NCI-H2107 treated with DMSO at 0.1 percent for 48 hours (cell line): ENCODE data around the gene SZRD1.

Source experiments
- DNase-seq: peaks from one replicate; lab custom pipeline; 2025; ENCODE audit not compliant: unreplicated experiment; lab: John Stamatoyannopoulos, UW

Gene SZRD1

DNA sequence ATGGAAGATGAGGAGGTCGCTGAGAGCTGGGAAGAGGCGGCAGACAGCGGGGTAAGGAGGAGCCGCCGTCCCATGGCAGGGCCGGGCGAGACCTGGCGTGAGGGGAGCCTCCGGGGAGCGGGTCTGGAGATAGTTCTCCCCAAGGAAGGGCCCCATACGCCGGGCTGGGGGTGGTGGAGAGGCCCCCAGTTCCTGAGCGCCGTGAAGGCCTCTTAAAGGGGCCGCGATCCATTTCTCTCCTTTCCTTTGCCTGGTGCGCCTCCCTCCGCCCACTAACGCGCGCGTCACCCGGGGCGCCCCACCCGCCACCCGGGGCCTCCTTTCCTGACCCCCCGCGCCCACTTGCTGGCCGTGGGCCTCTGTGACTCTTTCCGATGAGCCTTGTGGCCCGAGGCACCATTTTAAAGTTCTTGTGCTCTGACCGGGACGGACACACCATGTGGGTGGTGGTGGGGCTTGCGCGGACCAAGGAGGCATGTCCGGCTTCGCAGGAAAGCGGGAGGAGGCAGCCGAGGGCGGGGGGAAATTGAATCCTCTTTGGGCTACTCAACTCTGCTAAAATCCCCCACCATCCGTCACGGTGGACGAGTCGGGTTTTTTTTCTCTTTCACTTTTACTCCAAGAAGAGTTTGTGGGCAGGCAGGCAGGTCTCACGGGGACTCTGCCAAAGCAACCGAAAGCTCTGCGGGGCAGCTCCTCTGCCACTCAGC, 371 bp downstream of the SZRD1 start:
- peak; percentile 61 for DNase-seq

DNA sequence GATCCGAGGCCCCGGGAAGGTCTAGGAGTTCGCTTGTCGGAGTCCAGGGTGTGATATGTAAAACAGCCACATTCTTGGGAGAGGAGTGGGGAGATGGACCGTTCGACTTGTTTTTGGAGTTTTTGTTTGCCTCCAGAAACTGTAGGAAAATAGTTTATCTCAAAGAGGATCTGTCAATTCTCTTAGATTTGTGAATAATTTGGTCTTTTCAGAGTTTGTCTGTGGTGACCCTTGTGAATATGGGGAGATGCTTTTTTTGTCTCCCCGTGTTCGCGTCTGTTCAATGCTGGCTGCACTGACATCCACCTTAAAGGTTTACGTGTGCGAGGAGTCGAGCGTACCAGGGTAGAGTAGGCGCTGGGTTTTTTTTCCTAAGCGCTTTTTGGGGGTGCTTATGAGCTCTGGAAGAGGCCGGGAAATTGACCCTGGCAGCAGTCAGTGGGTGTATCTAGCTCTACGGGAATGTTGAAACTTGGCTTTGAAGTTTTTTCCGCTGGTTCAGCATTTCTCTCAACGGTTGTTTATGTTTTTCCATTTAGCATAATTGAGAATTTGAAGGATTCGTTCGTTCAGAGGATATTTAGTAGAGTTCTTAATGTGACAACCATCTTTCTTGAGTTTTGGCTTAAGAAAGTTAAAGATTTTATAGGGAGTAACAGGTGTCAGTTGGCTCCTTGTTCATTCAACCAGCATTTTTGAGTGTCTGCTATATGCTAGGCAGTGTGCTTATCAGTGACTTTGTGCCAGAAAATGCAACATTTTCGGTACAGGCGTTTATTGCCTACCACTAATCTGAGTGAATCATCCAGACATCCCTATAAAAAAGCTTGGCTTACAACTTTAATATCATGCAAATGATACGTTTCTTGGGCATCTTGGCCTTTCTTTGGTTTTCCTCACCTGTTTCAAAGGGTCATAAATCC, 1.2 kb downstream of the SZRD1 start:
- peak; percentile 41 for DNase-seq

DNA sequence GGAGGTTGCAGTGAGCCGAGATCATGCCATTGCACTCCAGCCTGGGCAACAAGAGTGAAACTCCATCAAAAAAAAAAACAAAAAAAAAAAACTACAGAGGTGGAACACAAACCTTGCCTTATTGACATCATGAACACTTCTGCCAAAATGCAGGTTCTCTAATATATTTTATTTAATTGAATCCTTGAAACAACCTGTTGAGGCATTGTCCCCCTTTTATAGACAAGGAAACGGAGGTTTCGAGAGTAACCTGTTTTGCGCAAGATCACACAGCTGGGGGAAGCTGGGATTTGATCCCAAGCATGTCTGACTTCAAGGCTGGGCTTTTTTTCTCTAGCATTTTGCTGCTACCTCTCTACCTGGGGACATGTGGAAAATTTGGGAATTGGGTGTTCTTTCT, 2.8 kb downstream of the SZRD1 start:
- DNase-seq = no peak

DNA sequence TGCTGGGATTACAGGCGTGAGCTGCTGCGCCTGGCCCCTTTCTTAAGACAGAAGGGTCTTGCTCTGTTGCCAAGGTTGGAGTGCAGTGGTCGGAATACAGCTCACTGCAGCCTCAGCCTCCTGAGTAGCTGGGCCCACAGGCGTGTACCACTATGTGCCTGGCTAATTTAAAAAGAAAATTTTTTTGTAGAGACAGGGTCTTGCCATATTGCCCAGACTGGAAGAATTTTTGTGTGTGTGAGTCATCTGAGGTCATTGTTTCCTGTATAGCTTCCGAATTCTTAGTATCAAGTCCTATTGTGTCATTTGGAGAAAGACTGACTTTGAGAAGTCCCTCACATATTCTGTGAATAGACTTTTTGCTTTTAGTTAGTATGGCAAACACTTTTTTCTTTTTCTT, 4.7 kb downstream of the SZRD1 start:
- no peak for DNase-seq

DNA sequence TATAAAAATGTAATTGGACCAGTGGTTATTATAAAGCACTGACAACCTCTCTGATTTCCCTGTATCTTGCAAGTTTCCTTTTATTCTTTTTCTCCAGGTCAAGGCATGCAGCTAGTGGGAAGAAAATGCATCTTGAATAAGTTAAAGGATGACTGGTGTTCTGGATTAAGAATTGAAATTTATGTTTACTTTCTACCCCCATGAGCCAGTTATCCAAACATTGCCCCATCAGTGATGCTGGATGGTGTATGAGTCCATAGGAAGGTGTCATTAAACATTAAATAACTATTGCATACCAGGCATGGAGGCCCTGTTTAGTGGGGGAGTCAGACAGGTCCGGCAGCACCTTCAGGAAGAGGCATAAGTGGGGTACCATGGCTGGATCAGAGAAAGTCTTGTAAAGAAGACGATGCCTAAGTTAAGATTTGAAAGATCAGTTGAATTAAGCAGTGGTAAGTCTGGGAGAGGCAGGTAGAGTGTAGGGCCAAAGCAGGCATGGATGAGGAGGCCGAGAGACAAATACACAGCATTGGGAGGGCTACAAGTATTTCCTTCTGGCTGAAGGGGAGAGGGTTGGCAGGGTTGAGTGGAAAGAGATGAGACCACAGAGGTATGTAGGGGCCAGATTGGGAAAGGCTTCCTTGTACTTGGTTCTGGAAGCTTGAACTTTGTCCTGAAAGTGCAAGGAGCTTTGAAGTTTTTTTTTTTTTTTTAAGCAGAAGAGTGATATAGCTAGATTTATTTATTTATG, 5.7 kb downstream of the SZRD1 start:
- DNase-seq = no peak

DNA sequence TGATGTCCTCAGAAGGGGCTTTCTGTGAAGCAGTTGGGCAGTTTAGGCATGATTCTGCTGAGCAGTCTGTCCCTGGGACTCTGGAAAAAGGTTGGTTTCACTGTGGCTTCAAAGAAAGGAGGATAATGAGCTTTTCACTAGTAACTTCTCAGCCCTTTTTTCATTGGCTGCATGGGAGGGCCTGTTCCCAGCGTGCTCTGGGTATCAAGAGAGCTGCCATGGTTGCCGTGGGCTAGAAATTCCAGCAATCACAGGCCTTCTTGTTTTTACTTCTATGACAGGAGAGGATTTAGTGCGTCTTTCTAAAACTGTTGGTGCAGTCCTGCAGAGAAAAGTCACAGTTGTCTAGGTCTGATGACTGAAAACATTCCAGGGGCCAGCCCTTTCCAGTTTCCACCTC, 7.2 kb downstream of the SZRD1 start:
- no peak for DNase-seq

DNA sequence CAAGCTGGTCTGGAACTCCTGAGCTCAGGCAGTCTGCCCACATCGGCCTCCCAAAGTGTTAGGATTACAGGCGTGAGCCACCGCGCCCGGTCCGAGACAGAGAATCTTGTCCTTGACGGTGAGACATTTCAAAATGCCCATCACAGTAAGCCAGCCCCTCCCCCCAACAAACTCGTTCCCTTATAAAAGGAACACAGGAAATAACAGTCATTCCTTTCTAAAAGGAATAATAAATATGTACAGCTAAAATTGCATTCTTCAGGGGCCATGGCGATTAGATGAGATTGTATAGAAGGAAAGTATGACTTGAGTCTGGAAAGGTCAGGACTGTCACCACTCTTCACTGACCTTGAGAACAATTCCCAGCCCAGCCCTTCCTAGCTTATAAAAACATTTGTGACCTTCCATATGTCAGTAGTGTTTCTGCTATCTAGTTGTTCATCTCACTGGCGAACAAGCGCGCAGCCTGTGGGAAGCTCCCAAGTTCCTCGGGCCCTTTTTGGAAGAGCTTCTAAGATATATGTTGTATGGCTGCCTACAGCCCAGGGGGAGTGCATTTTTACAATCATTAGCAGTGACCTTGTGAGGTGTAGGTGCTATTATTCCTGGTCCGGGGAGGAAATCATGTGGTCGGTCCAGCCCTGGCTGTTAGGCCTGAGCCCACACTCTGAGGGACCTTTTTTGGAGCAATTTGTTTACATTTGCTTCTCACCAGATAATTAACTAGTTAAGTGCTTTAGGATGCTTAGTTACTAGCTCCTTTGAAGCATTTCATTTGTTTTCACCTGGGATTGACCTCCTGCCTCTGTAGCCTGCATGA, 8.7 kb downstream of the SZRD1 start:
- DNase-seq = no peak

DNA sequence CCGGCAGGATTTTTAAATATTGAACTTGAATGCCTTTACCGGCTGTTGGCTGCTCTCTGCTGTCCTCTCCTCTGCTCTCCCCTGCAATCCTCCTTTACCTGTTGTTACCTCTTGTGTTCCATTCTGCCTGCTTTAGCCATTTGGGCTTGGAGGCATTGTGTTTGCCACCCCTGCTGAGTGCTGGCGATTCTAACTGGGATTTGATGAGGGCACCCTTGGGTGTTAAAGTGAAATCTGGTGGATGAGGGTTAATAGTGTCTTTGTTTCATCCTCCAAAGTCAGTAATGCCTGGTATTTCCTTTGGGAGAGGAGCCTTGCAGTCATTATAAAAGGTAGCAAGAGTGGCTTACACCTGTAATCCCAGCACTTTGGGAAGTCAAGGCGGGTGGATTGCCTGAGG, 9.9 kb downstream of the SZRD1 start:
- DNase-seq = no peak

DNA sequence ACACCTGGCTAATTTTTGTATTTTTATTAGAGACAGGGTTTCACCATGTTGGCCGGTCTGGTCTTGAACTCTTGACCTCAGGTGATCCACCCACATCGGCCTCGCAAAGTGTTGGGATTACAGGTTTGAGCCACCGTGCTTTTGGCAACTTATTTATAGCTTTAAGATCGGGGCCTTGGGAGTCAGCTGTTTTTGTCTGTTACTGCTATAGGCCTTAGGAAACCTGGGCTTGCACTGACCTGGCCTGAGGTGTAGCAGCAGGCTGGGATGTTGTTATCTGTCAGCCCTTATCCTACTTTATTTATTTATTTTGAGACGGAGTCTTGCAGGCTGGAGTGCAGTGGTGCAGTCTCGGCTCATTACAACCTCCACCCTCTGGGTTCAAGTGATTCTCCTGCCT, 11.4 kb downstream of the SZRD1 start:
- DNase-seq = no peak

DNA sequence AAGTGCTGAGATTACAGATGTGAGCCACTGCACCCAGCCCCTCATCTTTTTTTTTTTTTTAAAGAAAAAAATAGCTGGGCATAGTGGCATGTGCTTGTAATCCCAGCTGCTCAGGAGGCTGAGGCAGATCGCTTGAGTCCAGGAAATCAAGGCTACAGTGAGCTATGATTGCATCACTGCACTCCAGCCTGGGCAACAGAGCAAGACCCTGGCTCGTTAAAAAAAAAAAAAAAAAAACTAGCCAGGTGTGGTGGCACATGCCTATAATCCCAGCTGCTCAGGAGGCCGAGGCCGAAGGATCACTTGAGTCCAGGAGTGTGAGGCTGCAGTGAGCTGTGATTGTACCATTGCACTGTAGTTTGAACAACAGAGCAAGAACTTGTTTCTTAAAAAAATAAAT, 13.8 kb downstream of the SZRD1 start:
- no peak for DNase-seq

DNA sequence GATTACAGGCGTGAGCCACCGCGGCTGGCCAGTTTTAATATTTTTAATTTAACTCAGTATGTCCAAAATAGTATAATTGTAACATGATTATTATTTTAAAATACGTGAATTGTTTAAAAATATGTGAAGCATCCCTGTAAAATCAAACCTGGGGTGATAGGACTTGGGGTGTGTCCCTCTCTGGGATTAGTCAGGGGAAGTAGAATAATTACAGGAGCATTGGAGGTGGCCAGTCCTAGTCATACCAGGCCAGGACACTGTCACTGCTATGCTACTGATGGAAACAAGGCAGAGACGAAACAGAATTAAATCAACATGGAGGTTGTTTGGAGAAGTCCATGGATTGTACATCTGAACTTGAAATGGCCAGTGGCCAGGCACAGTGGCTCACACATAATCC, 16.8 kb downstream of the SZRD1 start:
- no peak for DNase-seq

DNA sequence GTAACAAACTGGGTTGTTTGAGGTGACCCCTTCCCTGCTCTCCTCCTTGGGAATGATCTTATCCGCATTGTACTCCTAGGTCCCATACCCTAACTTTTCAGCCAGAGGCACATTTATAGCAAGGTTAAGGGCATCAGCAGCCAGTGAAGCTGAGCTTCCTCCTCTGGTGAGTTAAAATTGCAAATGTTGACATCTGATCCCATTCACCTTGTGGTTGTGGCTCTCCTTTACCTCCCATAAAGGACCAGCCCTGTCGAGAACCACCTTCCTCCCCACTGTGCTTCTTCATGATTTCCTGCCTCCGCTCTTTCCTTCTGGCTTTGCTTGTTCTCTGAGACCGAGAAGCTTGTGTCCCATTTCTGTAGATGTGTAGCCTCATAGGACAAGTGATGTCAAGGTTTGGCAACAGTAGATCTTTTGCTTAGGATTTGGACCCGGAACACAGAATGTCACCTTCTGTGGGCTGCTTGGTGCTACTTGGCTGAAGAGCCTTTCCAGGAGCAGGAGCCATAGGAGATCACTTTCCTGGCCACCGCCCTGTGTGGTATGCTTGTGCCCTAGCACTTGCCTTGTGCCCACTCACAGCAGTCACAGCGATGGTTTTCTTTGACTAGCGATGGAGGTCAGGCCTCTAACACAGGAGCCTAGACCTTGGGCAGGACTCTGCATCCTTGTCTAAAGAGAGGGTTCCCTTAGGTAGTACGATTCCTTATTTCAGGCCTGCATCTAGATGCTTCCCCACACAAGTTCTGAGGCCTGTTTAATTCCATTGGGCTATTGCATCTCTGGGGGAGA, 18.8 kb downstream of the SZRD1 start:
- no peak for DNase-seq

DNA sequence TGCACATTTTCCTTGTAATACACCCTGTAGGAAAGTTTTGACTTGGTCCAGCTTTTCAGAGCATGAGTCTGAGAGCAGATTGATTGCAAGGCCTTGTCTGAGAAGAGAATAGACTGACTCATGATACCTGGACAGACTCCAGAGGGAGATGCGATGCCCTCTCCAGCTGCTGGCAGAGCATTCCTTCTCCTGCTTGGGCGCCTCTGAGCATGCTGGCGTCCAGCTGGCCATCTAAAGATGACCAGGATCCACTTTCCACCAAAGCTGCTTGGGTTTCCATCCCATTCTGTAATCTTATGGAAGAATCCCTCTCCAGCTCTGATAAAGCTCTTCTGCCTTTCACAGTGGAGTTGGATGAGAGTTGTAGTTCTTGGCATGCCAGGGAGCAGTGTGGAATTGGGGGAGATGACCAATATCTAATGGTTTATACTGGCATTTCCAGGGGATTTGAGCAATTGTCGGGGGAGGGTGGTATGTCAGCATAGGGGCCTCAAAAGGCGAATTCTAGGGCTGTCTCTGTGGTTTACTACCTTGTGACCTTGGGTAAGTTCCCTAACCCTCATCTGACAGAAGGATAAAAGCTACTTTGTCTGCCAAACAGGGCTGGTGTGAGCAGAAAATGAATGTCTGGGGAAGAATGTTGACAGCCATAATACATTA, 19.5 kb downstream of the SZRD1 start:
- no peak for DNase-seq

DNA sequence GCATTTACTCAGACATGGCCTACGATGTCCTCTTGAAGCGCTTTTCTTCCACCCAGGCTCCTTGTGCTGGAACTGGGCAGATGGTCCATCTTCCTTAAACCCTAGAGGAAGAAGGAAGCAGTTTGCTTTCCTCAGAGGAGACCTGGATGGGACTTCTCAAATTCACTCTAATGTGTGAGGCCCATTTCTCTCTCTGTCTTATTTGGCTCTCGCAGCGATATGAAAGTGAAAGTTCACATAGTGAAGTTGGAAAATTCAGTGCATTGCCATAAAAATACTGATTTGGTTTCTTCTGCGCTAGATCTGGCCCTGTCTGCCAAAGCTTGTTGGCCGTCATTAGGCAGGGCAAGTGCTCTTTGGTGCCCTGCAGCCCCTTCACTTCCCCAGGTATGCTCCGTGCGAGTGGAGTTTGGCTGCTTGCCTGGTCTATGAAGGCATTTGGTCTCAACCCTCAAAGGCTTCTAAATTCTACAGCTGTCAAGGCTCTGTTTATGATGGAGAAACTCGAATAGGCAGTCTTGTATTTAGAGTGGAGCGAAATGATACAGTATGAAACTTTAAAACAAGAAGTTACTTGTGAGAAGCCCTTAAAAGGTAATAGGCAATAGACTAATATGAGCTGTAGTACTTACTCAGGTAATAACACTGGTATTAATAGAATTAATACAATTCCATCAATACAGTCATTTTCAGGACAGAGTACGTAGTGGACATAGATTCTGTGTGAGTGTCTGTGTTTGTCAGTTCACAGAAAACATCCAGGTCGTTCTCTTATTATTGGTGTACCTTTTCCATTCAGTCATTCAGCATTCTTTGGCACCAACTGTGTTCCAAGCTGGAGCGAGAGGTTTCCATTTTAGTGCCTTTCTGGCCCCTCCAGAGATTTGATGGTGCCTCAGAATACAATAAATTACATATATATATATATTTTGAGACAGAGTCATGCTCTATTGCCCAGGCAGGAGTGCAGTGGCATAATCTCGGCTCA, 20.5 kb downstream of the SZRD1 start:
- no peak for DNase-seq

DNA sequence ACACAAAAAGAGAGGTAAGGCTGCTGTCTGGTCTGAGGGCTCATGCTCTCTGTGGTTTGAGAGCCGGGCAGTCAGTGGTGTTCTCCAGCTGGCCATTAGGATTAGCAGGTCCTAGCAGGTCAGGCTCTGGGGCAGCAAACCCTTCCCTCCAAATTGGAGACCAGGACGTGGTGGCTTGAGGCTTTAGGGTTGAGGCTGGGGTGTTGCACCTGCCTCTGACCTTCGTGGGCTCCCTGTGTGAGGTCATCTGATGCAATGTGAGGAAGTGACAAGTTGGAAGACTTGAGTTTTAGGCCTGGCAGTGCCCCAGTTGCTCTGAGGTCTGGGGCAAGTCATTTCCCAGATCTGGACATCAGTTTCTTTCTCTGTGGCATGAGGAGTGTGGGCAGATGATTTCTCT, 24.4 kb downstream of the SZRD1 start:
- no peak for DNase-seq

DNA sequence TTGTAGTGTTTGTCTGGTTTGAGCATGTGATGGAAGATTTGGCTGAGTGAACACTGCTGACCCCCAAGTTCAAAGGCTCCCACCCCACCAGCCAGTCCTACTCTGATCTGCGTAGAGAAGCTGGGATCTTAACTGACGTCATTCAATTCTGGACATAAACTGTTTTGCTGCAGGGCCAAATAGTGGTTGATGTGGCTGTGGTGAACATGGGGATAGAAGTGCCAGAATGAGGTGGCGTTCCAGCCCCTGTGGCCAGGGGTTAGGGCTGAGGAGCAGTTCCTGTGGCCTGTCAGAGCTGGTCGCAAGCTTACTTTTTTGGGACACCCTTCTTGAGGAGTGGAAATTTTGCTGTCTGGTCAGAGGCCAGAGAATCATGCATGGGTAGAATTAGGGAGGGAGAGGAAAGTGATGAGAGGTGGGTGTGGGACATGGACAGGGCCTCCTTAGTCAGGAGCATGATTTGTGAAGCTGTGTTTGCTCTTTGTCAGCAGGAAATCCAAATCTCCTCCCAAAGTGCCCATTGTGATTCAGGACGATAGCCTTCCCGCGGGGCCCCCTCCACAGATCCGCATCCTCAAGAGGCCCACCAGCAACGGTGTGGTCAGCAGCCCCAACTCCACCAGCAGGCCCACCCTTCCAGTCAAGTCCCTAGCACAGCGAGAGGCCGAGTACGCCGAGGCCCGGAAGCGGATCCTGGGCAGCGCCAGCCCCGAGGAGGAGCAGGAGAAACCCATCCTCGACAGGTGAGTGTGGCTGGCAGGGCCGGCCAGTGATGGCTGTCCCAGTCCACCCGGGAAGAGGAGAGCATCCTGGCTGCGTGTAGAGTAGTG, 25.9 kb downstream of the SZRD1 start:
- no peak for DNase-seq
